Measurements from ENCODE around the gene TM4SF1. TPM values are rescaled to one million over a fixed set of nuclear protein-coding genes. Genes with fewer than 3 reads are reported as not detected.

TM4SF1 gene
- total and polyA plus RNA-seq, 12 donors, result 31.5 to 164 (median 63.2) TPM

- TF ChIP-seq CTCF (IDR thresholded peaks at IDR 0.05) (no peak), POLR2A (IDR thresholded peaks at IDR 0.05) (no peak)
Measured at GRCh38 chr3:149330609-149331331, 46.7 kb downstream of the TM4SF1 start.

GRCh38 chr3:149327156-149327555 lies 50.3 kb downstream of the TM4SF1 start:
- Histone ChIP-seq H3K27me3 (no peaks in the 10 kb centered on the region), H3K4me1 (replicated peaks in 1 of 2) (no peaks in the 10 kb centered on the region), H3K4me3 (no peak overlapping the region), H3K36me3 (replicated peaks in 1 of 2) (no peaks in the 10 kb centered on the region), H3K27ac (no peak overlapping the region), H3K9me3 (replicated peaks in 1 of 3) (no peaks in the 10 kb centered on the region)
- intact Hi-C loops (cut with DNase I), result no loop called here
- DNase-seq, result no peak
- TF ChIP-seq POLR2A (IDR thresholded peaks at IDR 0.05) (no peak), CTCF (IDR thresholded peaks at IDR 0.05) (no peak)
- 78 to 86% (median 83%) methylated on average over 2 of the region's 2 CpGs for WGBS, 4 donors

More at GRCh38 chr3:149330609-149331331, 46.7 kb downstream of the TM4SF1 start:
- H3K27ac ChIP-seq, result no peak overlapping the region
- H3K4me1 ChIP-seq (replicated peaks in 1 of 2), result no peaks in the 10 kb centered on the region
- H3K27me3 ChIP-seq, result no peaks in the 10 kb centered on the region
- no peak overlapping the region for H3K4me3 ChIP-seq
- intact Hi-C loops (cut with DNase I), result no loop called here
- no peaks in the 10 kb centered on the region for H3K9me3 ChIP-seq (replicated peaks in 1 of 3)
- H3K36me3 ChIP-seq (replicated peaks in 1 of 2), result no peaks in the 10 kb centered on the region
- DNase-seq, result no peak
- WGBS, 4 donors, result 81 to 94% (median 84%) methylated on average over 2 of the region's 2 CpGs

GRCh38 chr3:149325581-149325980 lies 51.9 kb downstream of the TM4SF1 start:
- TF ChIP-seq CTCF (IDR thresholded peaks at IDR 0.05) (no peak), POLR2A (IDR thresholded peaks at IDR 0.05) (no peak)
- Histone ChIP-seq H3K4me3 (no peak overlapping the region), H3K9me3 (replicated peaks in 1 of 3) (no peaks in the 10 kb centered on the region), H3K27ac (no peak overlapping the region), H3K27me3 (no peaks in the 10 kb centered on the region), H3K36me3 (replicated peaks in 1 of 2) (no peaks in the 10 kb centered on the region), H3K4me1 (replicated peaks in 1 of 2) (no peaks in the 10 kb centered on the region)
- intact Hi-C loops (cut with DNase I), result no loop called here
- DNase-seq, result no peak

GRCh38 chr3:149324332-149324731 lies 53.1 kb downstream of the TM4SF1 start:
- no peak overlapping the region for H3K27ac ChIP-seq
- TF ChIP-seq CTCF (IDR thresholded peaks at IDR 0.05) (no peak), POLR2A (IDR thresholded peaks at IDR 0.05) (no peak)
- H3K36me3 ChIP-seq (replicated peaks in 1 of 2), result no peaks in the 10 kb centered on the region
- no peak for DNase-seq
- no peak overlapping the region for H3K4me3 ChIP-seq
- intact Hi-C loops (cut with DNase I), result no loop called here
- H3K4me1 ChIP-seq (replicated peaks in 1 of 2), result no peaks in the 10 kb centered on the region
- no peaks in the 10 kb centered on the region for H3K27me3 ChIP-seq
- H3K9me3 ChIP-seq (replicated peaks in 1 of 3), result no peaks in the 10 kb centered on the region
